GM18505 (cell line): ENCODE results near the gene MPIG6B.

Experiments used
- ATAC-seq: cut with Tn5 transposase; IDR thresholded peaks from one replicate; pipeline ENCODE4 v1.9.1; 2021; ENCODE audit not compliant: unreplicated experiment
- POLR2A ChIP-seq: IDR thresholded peaks from 4 replicates; pipeline ENCODE4 v1.6.1; 2011; ENCODE audit warnings: borderline replicate concordance; ENCODE audit not compliant: insufficient read depth, insufficient read length; ENCODE audit errors: extremely low read depth

The MPIG6B gene

GRCh38 chr6:31768363-31769257 is 45.4 kb downstream of the MPIG6B start:
- TF ChIP-seq POLR2A: no peak
- no peak for ATAC-seq

GRCh38 chr6:31769684-31770371 is 46.7 kb downstream of the MPIG6B start:
- ATAC-seq: no peak
- no peak for TF ChIP-seq POLR2A

GRCh38 chr6:31770860-31771259 is 47.7 kb downstream of the MPIG6B start:
- no peak for TF ChIP-seq POLR2A
- no peak for ATAC-seq

- TF ChIP-seq POLR2A: no peak
- no peak for ATAC-seq
These were observed 48.8 kb downstream of the MPIG6B start for GRCh38 chr6:31771992-31772358.

GRCh38 chr6:31775184-31775583 is 52.0 kb downstream of the MPIG6B start:
- no peak for TF ChIP-seq POLR2A
- no peak for ATAC-seq

GRCh38 chr6:31775633-31776484 is 52.7 kb downstream of the MPIG6B start:
- ATAC-seq: no peak

More at GRCh38 chr6:31775633-31776484, 52.7 kb downstream of the MPIG6B start:
- no peak for TF ChIP-seq POLR2A
